Loucy (cell line): ENCODE measurements around the gene IL20RA.

Experiments used
- H2AFZ ChIP-seq: fragments of 200-600 bp; sonication (generic); 2 replicates; pipeline ENCODE4 v1.6.0; 2016; ENCODE audit warnings: antibody characterized with exemption, mild to moderate bottlenecking, low read length, moderate library complexity
- H3F3A ChIP-seq: fragments of 200-600 bp; 2 replicates; pipeline ENCODE4 v1.6.0; 2016; ENCODE audit warnings: antibody characterized with exemption, low read depth, mild to moderate bottlenecking
- H3K27me3 ChIP-seq: fragments of 200-600 bp; sonication (generic); 2 replicates; pipeline ENCODE4 v1.6.1; 2014; ENCODE audit warnings: low read length, mild to moderate bottlenecking; ENCODE audit not compliant: insufficient read depth, poor library complexity, severe bottlenecking
- H3K36me3 ChIP-seq: fragments of 200-600 bp; sonication (generic); 2 replicates; pipeline ENCODE4 v1.6.1; 2016; ENCODE audit warnings: low read length; ENCODE audit not compliant: insufficient read depth
- H3K4me1 ChIP-seq: fragments of 200-600 bp; sonication (generic); 2 replicates; pipeline ENCODE4 v1.5.1; 2014; ENCODE audit warnings: low read length, mild to moderate bottlenecking; ENCODE audit not compliant: insufficient read depth, poor library complexity, severe bottlenecking
- H3K4me2 ChIP-seq: fragments of 200-600 bp; sonication (generic); 2 replicates; pipeline ENCODE4 v1.6.0; 2014; ENCODE audit warnings: antibody characterized with exemption, low read length, low read depth, mild to moderate bottlenecking; ENCODE audit not compliant: poor library complexity, severe bottlenecking
- H3K4me3 ChIP-seq: fragments of 200-600 bp; sonication (generic); 2 replicates; pipeline ENCODE4 v1.5.1; 2014; ENCODE audit warnings: low read length, mild to moderate bottlenecking, mixed read lengths; ENCODE audit not compliant: poor library complexity, severe bottlenecking
- H3K79me2 ChIP-seq: fragments of 200-600 bp; sonication (generic); 2 replicates; pipeline ENCODE4 v1.6.1; 2014; ENCODE audit warnings: low read length; ENCODE audit not compliant: insufficient read depth
- H3K9ac ChIP-seq: fragments of 200-600 bp; sonication (generic); 2 replicates; pipeline ENCODE4 v1.6.0; 2014; ENCODE audit warnings: mild to moderate bottlenecking, low read depth, low read length, moderate library complexity; ENCODE audit not compliant: poor library complexity, severe bottlenecking
- H3K9me2 ChIP-seq: fragments of 200-600 bp; sonication (generic); replicated peaks from 2 replicates; pipeline ENCODE4 v1.6.1; 2016; ENCODE audit warnings: low read depth, low read length, mixed read lengths
- H3K9me3 ChIP-seq: fragments of 200-600 bp; sonication (generic); 2 replicates; pipeline ENCODE4 v1.6.1; 2014; ENCODE audit warnings: mild to moderate bottlenecking, antibody characterized with exemption, low read length, low read depth; ENCODE audit not compliant: insufficient read depth
- H4K20me1 ChIP-seq: fragments of 200-600 bp; sonication (generic); 2 replicates; pipeline ENCODE4 v1.6.0; 2014; ENCODE audit warnings: antibody characterized with exemption, low read length, mild to moderate bottlenecking; ENCODE audit not compliant: insufficient read depth, poor library complexity, severe bottlenecking
- CTCF ChIP-seq: fragments of 200-600 bp; sonication (generic); conservative IDR thresholded peaks from 2 replicates; pipeline ENCODE4 v1.5.1; 2014; ENCODE audit warnings: mild to moderate bottlenecking, antibody characterized with exemption, low read length
- EZH2phosphoT487 ChIP-seq: fragments of 200-600 bp; IDR thresholded peaks from 2 replicates; pipeline ENCODE4 v1.6.1; 2018; ENCODE audit warnings: antibody characterized with exemption, mild to moderate bottlenecking, moderate library complexity, borderline replicate concordance

The IL20RA gene

GRCh38 chr6:137084865-137085617 is 40.3 kb upstream of the IL20RA start:
- no peaks in the 10 kb centered on the region for H3K9me3 ChIP-seq
- H3K36me3 ChIP-seq, result no peaks in the 10 kb centered on the region
- no peak overlapping the region for H3K4me2 ChIP-seq
- H4K20me1 ChIP-seq, result no peaks in the 10 kb centered on the region
- H3F3A ChIP-seq, result no peaks in the 10 kb centered on the region
- no peaks in the 10 kb centered on the region for H3K9me2 ChIP-seq
- H3K9ac ChIP-seq, result no peak overlapping the region
- H3K27me3 ChIP-seq, result peaks cover 39% of the 10 kb centered on the region
- no peaks in the 10 kb centered on the region for H3K4me1 ChIP-seq
- no peak overlapping the region for H3K4me3 ChIP-seq
- no peak overlapping the region for H2AFZ ChIP-seq
- TF ChIP-seq CTCF (no peak), EZH2phosphoT487 (no peak)
- no peaks in the 10 kb centered on the region for H3K79me2 ChIP-seq

GRCh38 chr6:137084090-137084489 is 39.3 kb upstream of the IL20RA start:
- TF ChIP-seq CTCF, result no peak
- TF ChIP-seq EZH2phosphoT487, result no peak
- Histone ChIP-seq H3K9me3 (no peaks in the 10 kb centered on the region), H3K79me2 (no peaks in the 10 kb centered on the region), H3F3A (no peaks in the 10 kb centered on the region), H3K27me3 (peaks cover 39% of the 10 kb centered on the region), H3K4me2 (no peak overlapping the region), H3K4me1 (no peaks in the 10 kb centered on the region), H3K9ac (no peak overlapping the region), H2AFZ (no peak overlapping the region), H3K36me3 (no peaks in the 10 kb centered on the region), H3K4me3 (no peak overlapping the region), H3K9me2 (no peaks in the 10 kb centered on the region), H4K20me1 (no peaks in the 10 kb centered on the region)

GRCh38 chr6:137081997-137082396 is 37.2 kb upstream of the IL20RA start:
- no peak overlapping the region for H3K9ac ChIP-seq
- no peaks in the 10 kb centered on the region for H3K9me2 ChIP-seq
- H3K79me2 ChIP-seq, result no peaks in the 10 kb centered on the region
- H3K4me2 ChIP-seq, result no peak overlapping the region
- TF ChIP-seq CTCF, result no peak
- no peak for TF ChIP-seq EZH2phosphoT487
- H3K36me3 ChIP-seq, result no peaks in the 10 kb centered on the region
- H3F3A ChIP-seq, result no peaks in the 10 kb centered on the region
- H3K27me3 ChIP-seq, result peaks cover 39% of the 10 kb centered on the region
- H3K4me3 ChIP-seq, result no peak overlapping the region
- no peak overlapping the region for H2AFZ ChIP-seq
- H3K4me1 ChIP-seq, result no peaks in the 10 kb centered on the region
- H4K20me1 ChIP-seq, result no peaks in the 10 kb centered on the region
- no peaks in the 10 kb centered on the region for H3K9me3 ChIP-seq
